HG03378 (cell line): Measurements from ENCODE around the gene GPBP1.
"Not testable (repeated sequence)": the region's sequence is repeated elsewhere in the genome, so short reads cannot be mapped to it uniquely, and the experiment has no call there.

ENCODE experiments used
- ATAC-seq: cut with Tn5 transposase; IDR thresholded peaks from one replicate; pipeline ENCODE4 v1.9.1; 2021; ENCODE audit warnings: mild to moderate bottlenecking, moderate library complexity; ENCODE audit not compliant: unreplicated experiment

Gene GPBP1

GRCh38 chr5:57276353-57276752, 102.5 kb downstream of the GPBP1 start:
- no peak for ATAC-seq

GRCh38 chr5:57277085-57277484, 103.2 kb downstream of the GPBP1 start:
- ATAC-seq, result no peak

GRCh38 chr5:57280853-57281252, 107.0 kb downstream of the GPBP1 start:
- no peak for ATAC-seq

GRCh38 chr5:57285084-57285483, 111.2 kb downstream of the GPBP1 start:
- ATAC-seq, result not testable (repeated sequence)

GRCh38 chr5:57291894-57292293, 118.0 kb downstream of the GPBP1 start:
- no peak for ATAC-seq

GRCh38 chr5:57292336-57292735, 118.5 kb downstream of the GPBP1 start:
- ATAC-seq, result no peak

GRCh38 chr5:57298295-57298984, 124.6 kb downstream of the GPBP1 start:
- peak; percentile 62 for ATAC-seq

GRCh38 chr5:57298985-57299491, 125.2 kb downstream of the GPBP1 start:
- ATAC-seq, result no peak

- ATAC-seq, result no peak
These were observed 126.1 kb downstream of the GPBP1 start for GRCh38 chr5:57299986-57300385.

GRCh38 chr5:57302164-57302563, 128.3 kb downstream of the GPBP1 start:
- ATAC-seq, result peak; percentile 70

GRCh38 chr5:57302643-57303042, 128.8 kb downstream of the GPBP1 start:
- no peak for ATAC-seq

- no peak for ATAC-seq
These were observed 130.1 kb downstream of the GPBP1 start for GRCh38 chr5:57303985-57304384.

GRCh38 chr5:57304931-57305330, 131.1 kb downstream of the GPBP1 start:
- ATAC-seq, result no peak

GRCh38 chr5:57306359-57306758, 132.5 kb downstream of the GPBP1 start:
- ATAC-seq, result no peak

- no peak for ATAC-seq
These were observed 133.7 kb downstream of the GPBP1 start for GRCh38 chr5:57307516-57307915.

GRCh38 chr5:57309022-57309421, 135.2 kb downstream of the GPBP1 start:
- ATAC-seq, result not testable (repeated sequence)

- no peak for ATAC-seq
These were observed 137.4 kb downstream of the GPBP1 start for GRCh38 chr5:57311251-57311650.

GRCh38 chr5:57311921-57312735, 138.3 kb downstream of the GPBP1 start:
- no peak for ATAC-seq

- ATAC-seq, result no peak
These were observed 139.9 kb downstream of the GPBP1 start for GRCh38 chr5:57313716-57314115.
